ENCODE data around the gene DAW1.
A peak's percentile ranks its signal among the peaks of the same experiment; 100 is the strongest.
"Not testable (repeated sequence)": the region's sequence is repeated elsewhere in the genome, so short reads cannot be mapped to it uniquely, and the experiment has no call there.

The DAW1 gene, protein sequence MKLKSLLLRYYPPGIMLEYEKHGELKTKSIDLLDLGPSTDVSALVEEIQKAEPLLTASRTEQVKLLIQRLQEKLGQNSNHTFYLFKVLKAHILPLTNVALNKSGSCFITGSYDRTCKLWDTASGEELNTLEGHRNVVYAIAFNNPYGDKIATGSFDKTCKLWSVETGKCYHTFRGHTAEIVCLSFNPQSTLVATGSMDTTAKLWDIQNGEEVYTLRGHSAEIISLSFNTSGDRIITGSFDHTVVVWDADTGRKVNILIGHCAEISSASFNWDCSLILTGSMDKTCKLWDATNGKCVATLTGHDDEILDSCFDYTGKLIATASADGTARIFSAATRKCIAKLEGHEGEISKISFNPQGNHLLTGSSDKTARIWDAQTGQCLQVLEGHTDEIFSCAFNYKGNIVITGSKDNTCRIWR

DNA sequence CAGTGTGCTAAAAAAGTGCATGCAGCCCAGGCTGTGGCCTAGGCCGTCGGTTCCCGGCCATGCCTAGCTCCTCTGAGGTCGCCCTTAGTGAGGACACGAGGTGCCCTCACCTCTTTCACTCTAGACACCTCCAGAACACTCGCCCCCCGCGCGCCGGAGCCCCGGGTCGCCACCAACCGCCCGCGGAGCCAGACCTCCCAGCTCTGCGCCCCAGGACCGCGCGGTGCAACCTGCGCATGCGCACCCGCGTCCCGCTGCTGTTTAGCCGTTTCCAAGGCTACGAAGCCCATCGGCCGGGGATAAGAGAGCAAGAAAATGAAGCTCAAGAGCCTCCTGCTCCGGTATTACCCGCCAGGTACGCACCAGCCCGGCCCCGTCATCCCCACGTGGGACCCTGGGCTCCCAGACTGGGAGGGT, at the start of gene DAW1:
Gene DAW1 (plus strand): TSS at position 257 of the 417 bp plus-strand sequence. CDS start 59 bp downstream, at position 316.
- peak in 2 of 3 experiments; percentile 9 to 19 for DNase-seq (ENCODE audit: low read depth in 2 of 3, low spot score in 2 of 3)

DNA sequence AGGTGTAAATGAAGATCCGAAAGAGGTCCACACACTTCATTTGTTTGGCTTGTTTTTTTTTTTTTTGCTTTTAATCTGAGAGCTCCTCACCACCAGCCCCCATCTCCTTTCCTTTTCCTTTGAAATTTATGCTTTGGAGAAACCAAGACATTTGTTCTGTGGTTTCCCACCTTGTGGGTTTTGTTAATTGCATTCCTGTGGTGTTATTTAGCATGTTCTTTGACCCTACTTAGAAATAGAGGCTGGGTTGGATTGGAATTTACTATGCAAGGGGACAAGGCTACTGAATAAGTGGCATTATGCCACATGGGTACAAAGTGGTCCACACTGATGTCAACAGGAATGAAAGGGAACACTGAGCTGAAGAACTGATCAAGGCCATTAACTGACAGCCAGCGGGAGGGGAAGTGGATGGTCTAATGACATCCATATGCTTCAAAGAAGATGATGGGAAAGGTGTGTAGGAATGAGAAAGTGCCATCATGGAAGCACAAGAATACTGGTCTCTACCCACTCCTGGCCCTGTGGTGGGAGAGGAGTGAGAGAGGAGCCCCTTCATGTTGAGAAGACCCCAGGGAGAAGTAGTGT, 48.9 kb upstream of the DAW1 start:
- DNase-seq (ENCODE audit: low read depth in 2 of 3, low spot score in 2 of 3), result no peak

DNA sequence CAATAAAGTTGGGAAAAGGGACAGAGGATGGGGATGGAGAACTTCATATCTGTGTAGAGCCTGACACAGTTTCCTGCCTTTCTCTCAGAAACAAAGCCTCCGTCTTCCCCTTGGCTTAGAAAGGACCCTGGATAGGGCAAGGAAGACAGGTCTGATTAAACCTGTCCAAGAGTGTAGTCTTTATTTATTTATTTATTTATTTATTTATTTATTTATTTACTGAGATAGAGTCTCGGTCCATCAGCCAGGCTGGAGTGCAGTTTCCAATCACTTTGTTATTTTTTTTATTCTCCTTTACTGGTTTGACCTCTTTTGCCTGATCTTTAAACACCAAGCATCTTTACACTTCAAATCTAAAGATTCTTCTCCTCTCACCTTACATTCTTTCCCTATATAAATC, 47.5 kb upstream of the DAW1 start:
- DNase-seq (ENCODE audit: low read depth in 2 of 3, low spot score in 2 of 3), result no peak

DNA sequence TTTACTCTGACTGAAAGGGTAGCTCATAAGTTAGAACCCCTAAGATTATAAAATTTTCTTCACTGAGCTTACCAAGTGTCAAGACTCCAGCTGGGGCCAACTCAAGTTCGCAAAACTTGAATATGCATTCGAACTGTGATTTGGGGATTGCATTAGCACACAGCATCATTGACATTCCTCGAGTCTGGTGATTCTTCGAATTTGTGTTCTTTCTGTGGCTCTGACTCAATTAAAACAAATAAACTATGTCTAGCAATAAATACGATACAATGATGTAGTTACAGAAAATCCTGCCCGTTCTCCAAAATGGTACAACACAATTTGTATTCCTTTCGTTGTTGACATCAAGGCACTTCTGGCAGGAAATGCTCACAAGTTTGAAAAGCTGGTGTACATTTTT, 46.7 kb upstream of the DAW1 start:
- no peak for DNase-seq (ENCODE audit: low read depth in 2 of 3, low spot score in 2 of 3)

DNA sequence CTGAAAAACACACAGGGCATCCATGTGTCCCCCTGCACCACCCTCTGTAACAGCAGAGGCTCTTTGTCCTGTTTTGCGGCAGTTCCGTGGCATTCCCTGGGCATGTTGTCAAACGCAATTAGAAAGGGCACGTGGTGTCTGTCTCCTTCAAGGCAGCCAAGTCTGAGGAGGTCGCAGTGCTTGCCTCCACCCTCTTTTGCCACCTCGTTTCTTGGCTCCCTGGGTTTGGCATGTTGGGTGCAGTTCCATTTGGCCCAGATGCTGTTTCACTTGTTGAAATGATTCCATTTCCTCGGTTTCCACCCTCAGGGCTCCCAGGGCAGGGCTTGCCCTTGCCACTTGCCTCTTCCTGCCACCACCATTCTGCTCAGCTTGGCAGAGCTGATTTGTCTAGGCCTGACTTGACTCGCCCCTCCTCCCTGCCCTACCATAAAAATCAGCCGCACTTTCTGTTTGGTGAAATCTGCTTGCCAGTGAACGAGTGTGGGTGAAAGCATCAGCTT, 45.4 kb upstream of the DAW1 start:
- no peak for DNase-seq (ENCODE audit: low read depth in 2 of 3, low spot score in 2 of 3)

DNA sequence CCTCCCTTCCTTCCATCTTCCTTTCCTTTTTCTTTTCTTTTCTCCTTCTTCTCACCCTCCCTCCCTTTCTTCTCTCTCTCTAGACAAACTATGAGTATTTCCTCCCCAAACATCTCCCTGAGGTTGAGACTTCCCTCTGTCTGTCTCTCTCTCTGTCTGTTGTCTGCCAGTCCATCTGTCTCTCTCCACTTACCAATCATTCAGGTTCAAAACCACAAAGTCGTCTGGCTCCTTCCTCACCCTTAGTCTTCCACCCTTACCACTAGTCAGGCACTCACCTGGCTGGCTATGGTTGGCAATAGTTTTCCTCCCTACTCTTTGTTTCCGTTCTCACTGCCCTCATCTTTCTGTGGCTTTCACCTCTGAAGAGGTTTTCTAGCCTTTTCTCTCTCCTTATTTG, 44.9 kb upstream of the DAW1 start:
- no peak for DNase-seq (ENCODE audit: low read depth in 2 of 3, low spot score in 2 of 3)

DNA sequence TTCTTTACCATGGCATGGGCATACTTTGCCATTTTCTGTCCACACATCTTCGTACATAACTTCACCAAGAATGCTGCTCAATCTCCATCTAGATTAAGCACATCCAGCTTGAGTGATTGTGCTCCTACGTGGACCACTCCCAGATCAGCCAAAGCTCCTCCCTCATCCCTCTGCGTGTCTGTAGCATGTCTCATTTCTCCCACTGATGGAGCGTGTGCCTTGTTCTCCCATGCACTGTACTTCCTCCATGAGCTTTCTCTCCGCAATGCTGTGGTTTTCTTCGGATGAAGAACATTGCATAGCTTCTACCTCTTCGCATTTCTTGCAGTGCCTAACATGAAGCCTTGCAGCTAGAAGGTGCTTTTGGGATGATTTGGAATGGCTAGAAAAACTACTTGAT, 44.3 kb upstream of the DAW1 start:
- DNase-seq (ENCODE audit: low read depth in 2 of 3, low spot score in 2 of 3), result no peak

DNA sequence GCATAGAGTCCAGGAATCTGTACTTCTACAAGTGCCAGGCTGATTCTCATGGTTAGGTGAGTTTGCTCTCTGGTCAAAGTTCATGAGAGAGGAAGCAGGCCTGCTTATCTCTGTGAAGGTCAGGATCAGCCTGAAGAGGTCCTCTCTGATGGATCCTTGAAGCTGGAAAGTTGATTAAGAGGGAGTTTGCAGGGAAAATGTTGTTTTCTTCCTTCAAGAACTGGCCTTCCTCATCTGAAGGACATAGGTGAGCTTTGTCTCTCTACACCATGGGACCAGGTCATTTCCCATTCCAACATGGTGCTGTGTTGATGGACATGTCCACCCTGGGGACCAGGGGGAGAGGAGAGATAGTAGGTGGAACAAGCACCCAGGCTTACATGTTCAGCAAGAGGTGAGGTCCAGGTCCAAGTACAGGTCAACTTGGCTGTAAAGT, 42.9 kb upstream of the DAW1 start:
- no peak for DNase-seq (ENCODE audit: low read depth in 2 of 3, low spot score in 2 of 3)

DNA sequence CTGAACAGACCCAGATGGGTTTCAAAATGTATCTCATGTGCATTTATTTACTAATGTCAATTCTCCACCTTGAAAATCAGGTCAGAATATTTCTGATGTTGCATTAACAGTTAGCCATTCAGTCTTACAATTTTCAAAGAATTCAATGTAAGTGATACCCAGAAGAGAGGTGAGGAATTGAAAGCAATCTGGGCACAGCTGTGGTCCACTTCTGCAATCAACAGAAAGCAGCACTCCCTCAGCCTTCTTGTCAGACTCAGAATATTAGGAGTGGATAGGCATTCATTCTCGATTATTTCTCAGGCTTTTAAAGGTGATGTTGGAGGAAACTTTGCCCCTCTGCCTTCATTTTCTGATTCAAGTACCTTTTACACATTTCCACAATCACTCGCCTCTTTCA, 42.1 kb upstream of the DAW1 start:
- DNase-seq (ENCODE audit: low read depth in 2 of 3, low spot score in 2 of 3), result no peak

DNA sequence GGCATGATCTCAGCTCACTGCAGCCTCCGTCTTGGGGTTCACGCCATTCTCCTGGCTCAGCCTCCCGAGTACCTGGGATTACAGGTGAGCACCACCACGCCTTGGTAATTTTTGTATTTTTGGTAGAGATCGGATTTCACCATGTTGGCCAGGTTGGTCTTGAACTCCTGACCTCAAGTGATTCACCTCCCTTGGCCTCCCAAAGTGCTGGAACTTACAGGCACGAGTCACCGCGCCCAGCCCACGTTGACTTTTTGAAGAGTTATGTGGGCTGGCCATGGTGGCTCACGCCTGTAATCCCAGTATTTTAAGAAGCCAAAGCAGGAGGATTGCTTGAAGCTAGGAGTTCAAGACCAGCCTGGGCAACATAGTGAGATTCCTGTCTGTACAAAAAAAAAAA, 37.0 kb upstream of the DAW1 start:
- no peak for DNase-seq (ENCODE audit: low read depth in 2 of 3, low spot score in 2 of 3)

DNA sequence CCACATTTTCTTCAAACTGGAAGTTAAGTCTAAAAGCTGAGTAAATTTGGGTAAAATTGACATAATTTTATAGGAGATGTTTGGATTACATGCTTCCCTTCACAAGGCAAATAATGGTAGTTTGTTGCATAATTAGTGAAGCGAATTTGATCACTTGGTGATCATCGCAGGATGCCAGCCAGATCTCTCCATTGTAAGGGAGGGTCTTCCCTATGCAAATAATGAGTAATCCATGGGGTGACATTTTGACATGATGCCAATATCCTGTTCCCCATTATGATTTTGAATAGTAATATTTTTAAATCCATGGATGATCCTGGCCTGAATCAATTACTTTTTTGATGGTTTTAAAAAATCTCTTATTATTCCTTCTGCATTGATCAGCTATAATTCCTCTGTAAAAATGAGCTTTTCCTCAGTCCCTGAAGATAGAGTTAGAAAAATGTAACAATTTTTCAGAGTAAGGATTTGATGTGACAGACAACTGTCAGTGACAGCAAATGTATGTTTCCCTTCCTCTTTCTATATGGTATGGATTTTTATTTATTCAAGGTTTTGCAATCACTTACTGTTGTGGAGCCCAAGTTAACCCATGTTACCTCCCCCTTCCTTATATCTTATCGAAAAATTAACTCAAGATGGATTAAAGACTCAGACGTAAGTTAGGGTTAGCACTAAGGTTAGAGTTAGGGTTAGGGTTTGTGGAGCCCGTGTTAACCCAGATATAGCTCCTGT, 36.3 kb upstream of the DAW1 start:
- DNase-seq (ENCODE audit: low read depth in 2 of 3, low spot score in 2 of 3), result no peak

DNA sequence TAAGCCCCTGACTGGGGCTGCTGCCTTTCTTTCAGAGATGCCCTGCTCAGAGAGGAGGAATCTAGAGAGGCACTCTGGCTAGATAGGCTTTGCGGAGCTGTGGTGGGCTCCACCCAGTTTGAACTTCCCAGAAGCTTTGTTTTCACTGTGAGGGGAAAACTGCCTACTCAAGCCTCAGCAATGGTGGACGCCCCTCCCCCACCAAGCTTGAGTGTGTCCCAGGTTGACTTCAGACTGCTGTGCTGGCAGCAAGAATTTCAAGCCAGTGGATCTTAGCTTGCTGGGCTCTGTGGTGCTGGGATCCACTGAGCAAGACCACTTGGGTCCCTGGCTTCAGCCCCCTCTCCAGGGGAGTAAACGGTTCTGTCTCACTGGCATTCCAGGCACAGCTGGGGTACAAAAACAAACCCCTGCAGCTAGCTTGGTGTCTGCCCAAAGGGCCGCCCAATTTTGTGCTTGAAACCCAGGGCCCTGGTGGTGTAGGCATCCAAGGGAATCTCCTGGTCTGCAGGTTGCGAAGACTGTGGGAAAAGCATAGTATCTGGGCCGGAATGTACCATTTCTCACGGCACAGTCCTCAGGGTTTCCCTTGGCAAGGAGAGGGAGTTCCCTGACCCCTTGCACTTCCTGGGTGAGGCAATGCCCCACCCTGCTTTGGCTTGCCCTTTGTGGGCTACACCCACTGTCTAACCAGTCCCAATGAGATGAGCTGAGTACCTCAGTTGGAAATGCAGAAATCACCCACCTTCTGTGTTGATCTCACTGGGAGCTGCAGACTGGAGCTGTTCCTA, 31.9 kb upstream of the DAW1 start:
- not testable (repeated sequence) for DNase-seq (ENCODE audit: low read depth in 2 of 3, low spot score in 2 of 3)

DNA sequence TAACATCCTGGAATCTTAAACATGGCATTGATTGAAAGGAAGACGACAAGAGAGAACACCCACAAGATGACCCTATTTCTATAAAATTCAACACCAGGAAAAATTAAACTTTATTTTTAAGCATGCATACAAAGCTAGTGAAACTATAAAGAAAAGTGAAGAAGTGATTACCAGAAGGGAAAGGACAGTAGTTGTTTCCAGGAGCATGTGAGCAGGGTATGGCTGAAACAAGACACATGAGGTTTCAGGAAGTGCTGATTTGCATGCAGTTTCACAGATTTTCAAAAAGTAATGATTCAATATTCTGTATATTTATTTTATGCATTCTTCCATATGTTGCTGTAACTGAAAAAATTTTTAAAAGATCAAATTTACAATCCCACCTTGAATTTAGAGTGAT, 24.6 kb upstream of the DAW1 start:
- DNase-seq (ENCODE audit: low read depth in 2 of 3, low spot score in 2 of 3), result no peak

DNA sequence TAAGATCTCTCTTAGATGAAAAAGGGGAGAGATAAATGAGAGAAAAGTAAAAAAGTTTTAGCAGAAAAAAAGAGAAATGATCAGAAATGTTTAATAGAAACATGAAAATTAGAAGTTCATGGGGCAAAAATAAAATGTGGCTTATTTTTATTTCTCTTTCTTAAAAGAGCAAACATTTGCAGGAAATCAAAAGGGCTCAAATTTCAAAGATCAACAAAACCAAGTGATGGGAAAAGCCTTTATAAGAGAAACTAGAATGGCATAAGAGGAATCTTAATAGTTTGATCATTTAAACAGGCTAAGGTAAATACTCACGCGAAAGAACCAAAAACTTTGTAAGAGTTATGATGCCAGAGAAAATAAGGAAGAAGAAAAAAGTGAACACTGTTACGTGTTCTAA, 23.3 kb upstream of the DAW1 start:
- DNase-seq (ENCODE audit: low read depth in 2 of 3, low spot score in 2 of 3), result no peak

DNA sequence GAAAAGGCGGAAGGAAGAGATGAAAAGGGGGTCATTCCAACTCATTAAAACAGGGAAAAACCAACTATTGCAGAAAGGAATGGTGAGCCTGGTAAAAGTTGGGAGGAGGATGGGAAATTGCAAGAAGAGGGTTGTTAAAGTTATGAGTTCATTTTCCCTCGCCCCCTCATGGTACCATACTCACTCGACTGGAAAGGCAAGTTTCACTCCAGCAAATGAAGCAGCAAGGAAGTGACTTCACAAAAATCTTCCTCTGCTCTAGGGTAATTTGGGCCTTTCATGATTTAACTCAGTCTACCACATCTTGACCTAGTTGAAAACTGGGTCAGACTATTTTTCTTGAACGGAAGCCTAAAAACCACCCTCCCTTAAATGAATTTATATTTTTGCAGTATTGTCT, 22.8 kb upstream of the DAW1 start:
- no peak for DNase-seq (ENCODE audit: low read depth in 2 of 3, low spot score in 2 of 3)

DNA sequence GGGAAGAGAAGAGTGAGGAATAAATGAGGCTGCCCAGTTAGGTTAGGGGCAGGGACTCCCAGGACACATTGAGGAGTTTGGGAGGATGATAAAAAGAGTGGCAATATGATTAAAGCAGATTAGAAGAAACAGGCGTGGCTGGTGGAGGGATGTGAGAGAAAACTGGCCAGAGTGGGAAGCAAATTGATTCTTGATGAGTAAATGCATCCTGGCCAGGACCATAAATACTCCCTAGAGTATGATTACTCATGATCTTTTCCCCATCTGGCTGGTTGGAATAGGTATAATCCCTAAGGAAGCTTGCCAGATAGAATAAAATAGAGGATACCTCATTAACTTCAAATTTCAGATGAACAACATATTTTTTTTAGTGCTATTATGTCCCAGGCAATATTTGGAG, 21.5 kb upstream of the DAW1 start:
- DNase-seq (ENCODE audit: low read depth in 2 of 3, low spot score in 2 of 3), result no peak

DNA sequence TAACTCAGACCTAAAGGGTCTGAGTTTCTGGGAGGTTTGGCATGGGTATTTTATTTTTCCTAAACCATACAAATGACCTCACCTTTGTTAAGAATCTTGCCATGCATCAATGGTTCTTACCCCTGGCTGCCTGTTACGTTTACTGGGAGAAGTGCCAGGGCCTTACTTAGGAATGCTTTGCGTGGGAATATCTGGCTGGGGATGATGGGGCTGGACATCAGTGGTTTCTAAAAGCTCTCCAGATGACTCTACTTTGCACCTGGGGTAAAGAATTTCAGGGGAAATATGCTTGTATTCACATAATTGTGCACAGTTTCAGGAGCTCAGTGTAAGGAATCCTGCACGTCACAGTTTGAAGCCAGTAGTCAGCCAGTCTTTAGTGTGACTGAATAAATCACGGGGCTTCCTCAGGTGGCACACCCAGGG, 18.2 kb upstream of the DAW1 start:
- DNase-seq (ENCODE audit: low read depth in 2 of 3, low spot score in 2 of 3), result no peak

DNA sequence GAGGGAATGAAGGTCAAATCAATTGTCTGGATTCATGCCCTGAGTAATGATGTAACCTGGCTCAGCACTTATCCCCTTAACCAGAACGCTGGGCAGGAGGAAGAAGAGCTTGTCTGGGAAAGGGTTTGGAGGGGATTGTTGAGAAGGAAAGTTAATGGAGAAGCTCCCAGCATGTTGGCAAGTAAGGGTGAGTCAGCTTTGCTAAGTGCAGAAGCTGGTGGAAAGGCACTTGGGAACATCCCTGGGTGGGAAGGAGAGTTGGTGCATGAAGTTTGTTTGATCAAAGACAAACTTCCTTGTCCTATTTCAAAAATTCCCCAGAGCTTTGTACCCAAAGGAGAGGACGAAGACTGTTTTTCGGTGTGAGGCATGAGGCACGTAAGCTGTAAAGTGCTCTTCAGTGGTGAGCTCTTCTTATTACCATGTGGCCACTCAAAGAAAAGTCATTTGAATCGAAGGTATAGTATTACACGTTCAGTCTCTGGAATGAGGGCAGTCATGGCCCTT, 17.6 kb upstream of the DAW1 start:
- DNase-seq (ENCODE audit: low read depth in 2 of 3, low spot score in 2 of 3), result no peak

DNA sequence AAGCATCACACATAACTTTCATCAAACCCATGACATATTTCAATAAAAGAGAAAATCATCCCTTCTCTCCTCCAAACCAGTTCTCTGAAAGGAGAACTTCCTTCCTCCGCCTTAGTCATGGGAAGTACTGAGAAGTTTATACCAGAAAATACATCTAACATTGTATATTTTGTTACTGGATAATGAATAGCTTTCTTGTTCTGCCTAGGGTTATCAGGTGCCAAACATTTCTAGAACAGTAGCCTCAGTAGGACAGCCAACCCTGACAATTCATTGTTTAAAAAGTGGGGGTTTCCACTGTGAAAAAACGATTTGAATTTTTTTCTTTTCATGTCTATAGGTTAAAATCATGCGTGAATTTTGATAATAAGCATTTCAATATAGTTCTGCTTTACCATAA, 16.0 kb upstream of the DAW1 start:
- DNase-seq (ENCODE audit: low read depth in 2 of 3, low spot score in 2 of 3), result no peak

DNA sequence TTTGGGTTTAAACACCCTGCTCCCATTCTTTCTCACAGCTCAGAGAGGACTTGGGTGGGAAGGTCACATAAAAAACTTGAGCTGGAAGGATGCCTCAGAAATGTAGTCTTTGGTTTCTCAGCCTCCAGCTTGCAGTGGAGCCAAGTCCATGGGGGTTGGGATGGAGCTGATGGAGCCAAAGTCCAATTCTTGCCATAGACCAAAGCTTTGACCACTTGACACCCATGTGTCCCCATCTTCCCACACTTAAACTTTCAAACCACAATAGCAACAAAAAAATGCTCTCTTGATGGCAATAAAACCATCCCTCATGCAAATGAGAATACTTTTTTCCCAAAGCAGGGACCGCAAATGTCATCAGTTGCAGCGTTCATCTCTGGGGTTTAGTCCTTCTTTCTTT, 14.7 kb upstream of the DAW1 start:
- DNase-seq (ENCODE audit: low read depth in 2 of 3, low spot score in 2 of 3), result no peak

DNA sequence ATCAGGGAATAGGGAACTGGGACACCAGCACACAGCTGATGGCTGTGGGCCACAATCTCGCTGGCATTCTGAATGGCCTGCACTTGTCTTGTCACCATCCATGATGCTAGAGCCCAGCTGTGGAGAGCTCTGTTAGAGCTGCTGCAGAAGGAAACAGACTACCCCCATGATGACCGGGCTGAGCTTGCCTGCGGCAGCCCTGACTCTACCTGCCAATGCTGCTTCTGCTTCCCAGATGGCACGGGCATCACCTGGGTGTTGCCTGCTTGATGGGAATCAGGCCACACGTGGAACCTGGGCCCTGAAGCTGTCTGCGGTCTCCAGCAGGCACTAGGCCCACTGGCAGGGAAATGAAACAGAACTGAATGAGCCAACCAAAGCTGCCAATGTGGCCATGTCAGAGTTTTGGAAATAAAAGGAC, 11.2 kb upstream of the DAW1 start:
- no peak for DNase-seq (ENCODE audit: low read depth in 2 of 3, low spot score in 2 of 3)
